Osteoblast (primary cell): ENCODE results near the gene ECPAS. TPM values are rescaled to one million over a fixed set of nuclear protein-coding genes. Genes with fewer than 3 reads are reported as not detected.

Experiments used
- DNase-seq: peaks from one replicate; pipeline ENCODE4 v3.0.0; 2011; ENCODE audit warnings: low spot score, mixed read lengths; ENCODE audit not compliant: insufficient read length; ENCODE audit errors: missing footprints
- H2AFZ ChIP-seq: 2 replicates; pipeline ENCODE4 v1.6.0; 2011; ENCODE audit warnings: mild to moderate bottlenecking, low read length
- H3K27ac ChIP-seq: 2 replicates; pipeline ENCODE4 v1.5.1; 2011; ENCODE audit warnings: mild to moderate bottlenecking, low read depth, low read length, moderate library complexity
- H3K27me3 ChIP-seq: 2 replicates; pipeline ENCODE4 v1.6.0; 2012; ENCODE audit warnings: mild to moderate bottlenecking, control low read depth, inconsistent platforms, low read length, moderate library complexity; ENCODE audit not compliant: insufficient read depth
- H3K36me3 ChIP-seq: 2 replicates; pipeline ENCODE4 v1.5.1; 2011; ENCODE audit warnings: mild to moderate bottlenecking, low read length, control low read depth, moderate library complexity; ENCODE audit not compliant: insufficient read depth
- H3K4me1 ChIP-seq: 2 replicates; pipeline ENCODE4 v1.5.1; 2011; ENCODE audit warnings: mild to moderate bottlenecking, low read length, control low read depth, moderate library complexity; ENCODE audit not compliant: insufficient read depth
- H3K4me2 ChIP-seq: 2 replicates; pipeline ENCODE4 v1.6.0; 2011; ENCODE audit warnings: mild to moderate bottlenecking, low read length; ENCODE audit not compliant: insufficient read depth
- H3K4me3 ChIP-seq: fragments of 200-600 bp; sonication (generic); 3 replicates; pipeline ENCODE4 v1.5.1; 2012; ENCODE audit warnings: mild to moderate bottlenecking, low read length, inconsistent platforms; ENCODE audit not compliant: insufficient read depth
- H3K79me2 ChIP-seq: 2 replicates; pipeline ENCODE4 v1.6.0; 2012; ENCODE audit warnings: mild to moderate bottlenecking, low read length, control low read depth, inconsistent platforms; ENCODE audit not compliant: insufficient read depth
- H3K9me3 ChIP-seq: 2 replicates; pipeline ENCODE4 v1.5.1; 2011; ENCODE audit warnings: low read depth, low read length, control low read depth
- H4K20me1 ChIP-seq: 2 replicates; pipeline ENCODE4 v1.6.0; 2012; ENCODE audit warnings: mild to moderate bottlenecking, low read length, control low read depth; ENCODE audit not compliant: insufficient read depth
- total RNA-seq: library from RNA; depleted of rRNA; stranded (reverse); fragments of >200 nt; gene quantifications from 2 replicates; pipeline ENCODE4 v1.2.3, GENCODE V29; 2012
- TF ChIP-seq, protein P1 (sequence below): IDR thresholded peaks from 2 replicates; pipeline ENCODE4 v1.5.1; 2011; ENCODE audit warnings: mild to moderate bottlenecking, low read depth, low read length, moderate library complexity; ENCODE audit errors: extremely low read depth

ECPAS gene
- total RNA-seq, 1 donor = 117 TPM

GRCh38 chr9:111529787-111530186 lies 45.6 kb upstream of the ECPAS start:
- no peak for DNase-seq
- no peak overlapping the region for H3K4me3 ChIP-seq
- no peaks in the 10 kb centered on the region for H4K20me1 ChIP-seq
- no peaks in the 10 kb centered on the region for H3K27me3 ChIP-seq
- no peaks in the 10 kb centered on the region for H3K36me3 ChIP-seq
- peaks cover 20% of the 10 kb centered on the region for H3K4me1 ChIP-seq
- no peak overlapping the region for H3K4me2 ChIP-seq
- no peak overlapping the region for H3K27ac ChIP-seq
- H2AFZ ChIP-seq = no peak overlapping the region
- TF ChIP-seq, protein P1, sequence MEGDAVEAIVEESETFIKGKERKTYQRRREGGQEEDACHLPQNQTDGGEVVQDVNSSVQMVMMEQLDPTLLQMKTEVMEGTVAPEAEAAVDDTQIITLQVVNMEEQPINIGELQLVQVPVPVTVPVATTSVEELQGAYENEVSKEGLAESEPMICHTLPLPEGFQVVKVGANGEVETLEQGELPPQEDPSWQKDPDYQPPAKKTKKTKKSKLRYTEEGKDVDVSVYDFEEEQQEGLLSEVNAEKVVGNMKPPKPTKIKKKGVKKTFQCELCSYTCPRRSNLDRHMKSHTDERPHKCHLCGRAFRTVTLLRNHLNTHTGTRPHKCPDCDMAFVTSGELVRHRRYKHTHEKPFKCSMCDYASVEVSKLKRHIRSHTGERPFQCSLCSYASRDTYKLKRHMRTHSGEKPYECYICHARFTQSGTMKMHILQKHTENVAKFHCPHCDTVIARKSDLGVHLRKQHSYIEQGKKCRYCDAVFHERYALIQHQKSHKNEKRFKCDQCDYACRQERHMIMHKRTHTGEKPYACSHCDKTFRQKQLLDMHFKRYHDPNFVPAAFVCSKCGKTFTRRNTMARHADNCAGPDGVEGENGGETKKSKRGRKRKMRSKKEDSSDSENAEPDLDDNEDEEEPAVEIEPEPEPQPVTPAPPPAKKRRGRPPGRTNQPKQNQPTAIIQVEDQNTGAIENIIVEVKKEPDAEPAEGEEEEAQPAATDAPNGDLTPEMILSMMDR = no peak
- H3K9me3 ChIP-seq = no peaks in the 10 kb centered on the region
- H3K79me2 ChIP-seq = no peaks in the 10 kb centered on the region

- peak; percentile 56 for DNase-seq
- Histone ChIP-seq H3K4me2 (peak overlapping the region; percentile 14), H3K4me1 (peaks cover 13% of the 10 kb centered on the region), H3K4me3 (no peak overlapping the region), H3K9me3 (no peaks in the 10 kb centered on the region), H4K20me1 (no peaks in the 10 kb centered on the region), H2AFZ (no peak overlapping the region), H3K79me2 (no peaks in the 10 kb centered on the region), H3K27me3 (no peaks in the 10 kb centered on the region), H3K36me3 (no peaks in the 10 kb centered on the region), H3K27ac (peak overlapping the region; percentile 36)
- TF ChIP-seq, protein P1 = no peak
These were observed 43.2 kb upstream of the ECPAS start for GRCh38 chr9:111527347-111527746.

DNA sequence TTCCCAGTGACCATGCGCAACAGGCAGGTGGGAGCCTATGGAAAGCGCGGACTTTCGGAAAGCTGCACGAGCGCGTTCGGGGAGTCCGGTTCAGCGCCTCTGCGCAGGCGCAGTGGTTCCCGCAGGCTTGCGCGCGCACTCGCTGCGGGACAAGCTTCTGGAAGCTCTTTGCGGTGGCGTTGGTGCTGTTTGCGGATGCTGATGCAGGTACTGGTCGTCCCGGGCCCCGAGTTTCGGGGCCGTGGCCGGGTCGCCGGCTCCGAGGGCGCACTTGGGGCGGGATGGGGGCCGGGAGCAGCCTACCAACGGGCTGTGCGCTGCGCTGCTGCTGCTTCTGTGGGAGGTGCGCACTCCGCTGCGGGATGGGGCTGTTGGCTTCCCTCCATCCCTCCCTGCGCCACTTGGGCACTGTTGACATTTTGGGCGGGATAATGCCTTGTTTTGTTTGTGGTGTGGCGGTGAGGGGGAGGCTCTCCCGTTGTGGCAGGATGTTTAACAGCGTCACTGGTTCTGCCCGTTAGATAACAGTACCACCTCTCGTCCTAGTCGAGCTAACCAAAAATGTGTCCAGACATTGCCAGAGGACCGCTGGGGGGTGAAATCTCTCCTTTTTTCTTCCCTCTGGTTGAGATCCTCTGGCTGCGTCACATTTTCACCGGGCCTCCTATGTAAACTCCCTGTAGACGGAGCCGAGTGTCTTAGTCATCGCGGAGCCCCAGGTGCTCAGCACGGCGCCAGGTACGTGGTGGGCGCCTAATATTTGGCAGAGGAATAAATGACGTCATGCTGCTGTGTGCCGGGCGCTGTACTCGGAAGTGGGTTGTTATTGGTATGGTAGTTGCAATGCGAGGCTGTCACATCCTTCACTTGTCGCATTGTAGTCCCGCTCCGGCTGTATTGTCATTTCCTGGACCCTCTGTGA lies 41.1 kb upstream of the ECPAS start, which contains the start of gene ZNF483:
TSS of gene ZNF483 (plus strand) at position 124 of the 922 bp plus-strand sequence. CDS start 2,217 bp downstream, outside the sequence.
- Histone ChIP-seq H3K27ac (peak within 1 kb of the TSS; percentile 11), H2AFZ (peak within 1 kb of the TSS; percentile 92), H3K4me3 (peak within 1 kb of the TSS; percentile 79), H3K79me2 (no peaks in the 10 kb centered on the region), H3K9me3 (no peaks in the 10 kb centered on the region), H4K20me1 (no peaks in the 10 kb centered on the region), H3K27me3 (no peaks in the 10 kb centered on the region), H3K4me2 (peak within 1 kb of the TSS; percentile 92), H3K36me3 (no peaks in the 10 kb centered on the region), H3K4me1 (peaks cover 13% of the 10 kb centered on the region)
- TF ChIP-seq, protein P1 = no peak
- DNase-seq = peak; percentile 94

DNA sequence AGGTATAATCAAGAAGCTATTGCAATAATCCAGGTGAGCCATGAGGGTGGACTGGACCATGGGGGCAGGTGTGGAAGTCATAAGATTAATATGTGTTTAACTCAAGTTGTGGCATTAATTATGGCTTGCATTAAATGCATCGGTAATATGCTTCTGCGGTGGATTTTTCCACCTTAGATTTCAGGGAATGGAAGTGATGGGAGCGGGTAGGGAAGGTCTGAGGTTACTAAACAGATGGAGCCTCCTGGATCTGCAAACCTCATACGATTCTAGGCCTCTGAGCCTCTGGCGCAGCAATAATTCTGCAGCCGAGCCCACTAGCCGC lies 40.5 kb upstream of the ECPAS start:
- TF ChIP-seq, protein P1 = no peak
- peak; percentile 18 for DNase-seq
- Histone ChIP-seq H3K9me3 (no peaks in the 10 kb centered on the region), H3K27ac (no peak overlapping the region), H3K4me1 (peaks cover 13% of the 10 kb centered on the region), H3K27me3 (no peaks in the 10 kb centered on the region), H2AFZ (peak overlapping the region; percentile 92), H3K36me3 (no peaks in the 10 kb centered on the region), H4K20me1 (no peaks in the 10 kb centered on the region), H3K4me3 (peak overlapping the region; percentile 79), H3K4me2 (peak overlapping the region; percentile 92), H3K79me2 (no peaks in the 10 kb centered on the region)
